Activated CD8-positive, alpha-beta memory T cell treated with anti-CD3 and anti-CD28 coated beads, Interleukin-2, amount 50 U/mL, for 24 hours (primary cell): ENCODE results near the gene PCGF1.

Experiments used
- DNase-seq: peaks from one replicate; pipeline ENCODE4 v3.0.0-alpha.2; 2020; ENCODE audit errors: extremely low read depth

The PCGF1 gene

DNA sequence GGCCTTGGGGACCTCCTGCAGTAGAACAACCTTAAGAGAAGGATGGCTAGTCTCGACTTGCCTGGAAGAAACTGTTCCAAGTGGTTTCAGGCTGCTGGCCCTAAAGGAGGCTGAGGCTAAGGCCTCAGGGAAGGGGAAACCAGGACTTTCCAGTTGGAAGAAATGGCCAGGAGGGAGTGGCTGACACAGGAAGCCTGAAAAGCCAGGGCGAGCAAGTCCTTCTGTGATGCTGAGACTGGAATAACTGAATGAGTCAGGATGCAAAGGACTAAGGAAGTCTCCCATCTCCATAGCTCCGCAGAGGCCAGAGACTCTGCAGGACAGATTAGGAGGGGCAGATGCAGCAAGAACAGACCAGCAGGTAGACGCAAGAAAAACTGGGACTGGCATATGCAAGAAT is 29.6 kb upstream of the PCGF1 start:
- DNase-seq, result no peak

DNA sequence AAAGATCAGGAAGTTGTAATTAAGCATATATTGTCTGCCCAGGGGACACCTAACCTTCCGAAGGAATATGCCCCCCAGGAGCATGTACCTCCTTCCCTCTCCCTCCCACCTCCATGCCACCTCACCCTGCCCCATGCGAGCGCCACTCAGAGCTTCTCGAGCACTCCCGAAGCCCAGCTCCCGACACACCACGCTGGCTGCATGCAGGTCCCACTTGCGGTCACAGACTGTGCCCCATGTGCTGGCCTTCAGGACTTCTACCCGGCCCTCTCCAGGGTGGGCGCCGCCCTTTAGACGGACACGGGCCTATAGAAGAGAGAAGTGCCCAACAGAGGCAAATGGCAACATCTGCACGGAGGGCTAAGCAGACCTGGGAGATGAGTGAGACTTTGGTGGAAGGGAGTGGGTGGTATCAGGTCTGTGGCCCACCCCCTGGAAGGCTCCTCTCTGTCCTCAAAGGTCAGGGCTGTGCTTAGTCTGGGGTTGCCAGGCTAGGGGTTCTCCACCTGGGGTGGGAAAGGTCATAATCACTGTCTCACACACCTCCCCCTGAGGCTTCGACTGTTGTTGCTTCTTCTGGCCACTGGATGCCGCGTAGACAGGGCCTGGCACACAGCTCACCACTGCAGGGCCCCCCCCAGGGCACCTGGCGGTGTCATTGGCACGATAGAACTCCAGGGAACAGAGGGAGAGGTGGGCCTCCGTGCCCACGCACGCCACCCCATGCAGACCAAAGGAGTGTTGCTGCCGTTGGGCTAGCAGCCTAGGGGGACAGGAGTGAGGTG is 28.9 kb upstream of the PCGF1 start:
- no peak for DNase-seq

DNA sequence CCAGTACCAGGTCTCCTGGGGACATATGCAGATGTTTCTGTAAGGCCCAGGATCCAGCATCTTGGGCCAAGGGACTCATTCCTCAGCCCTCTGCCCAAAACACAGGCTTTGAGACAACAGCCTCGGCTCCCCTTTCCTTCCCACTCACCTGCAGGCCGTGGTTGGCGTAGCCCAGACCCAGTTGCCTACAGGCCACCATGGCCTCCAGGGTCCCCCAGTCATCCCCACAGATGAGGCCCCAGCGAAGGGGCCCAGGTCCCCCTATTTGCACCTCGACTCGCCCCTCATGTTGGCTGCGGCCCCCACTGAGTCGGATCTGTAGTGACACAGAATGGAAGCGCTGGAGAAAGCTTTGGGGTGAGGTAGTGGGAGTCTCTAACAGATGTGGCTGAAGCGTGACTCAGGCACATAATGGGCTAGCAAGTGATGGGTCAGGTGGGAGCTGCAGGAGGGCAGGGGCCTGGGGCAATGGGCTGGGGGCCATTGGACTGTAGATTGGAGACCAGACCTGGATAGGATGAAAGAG is 28.0 kb upstream of the PCGF1 start:
- DNase-seq, result no peak

DNA sequence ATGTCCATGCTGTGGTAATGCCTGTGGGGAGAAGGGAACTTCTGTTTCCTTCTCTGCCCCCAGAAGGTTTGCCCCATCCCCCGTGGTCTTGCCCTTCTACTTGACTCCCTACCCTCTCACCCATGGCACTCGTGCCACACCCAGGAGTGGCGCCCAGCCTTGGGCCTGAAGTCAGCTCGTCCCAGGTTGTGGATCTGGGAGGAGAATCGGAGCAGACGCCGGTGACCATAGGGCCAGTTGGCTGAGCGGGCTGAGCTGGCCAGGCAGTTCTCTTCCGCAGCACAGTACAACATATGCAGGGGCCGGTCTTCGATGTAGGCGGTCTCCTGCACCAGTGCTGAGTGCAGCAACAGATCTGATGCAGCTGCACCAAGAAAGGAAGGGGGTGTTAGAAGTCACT is 26.9 kb upstream of the PCGF1 start:
- DNase-seq, result no peak

DNA sequence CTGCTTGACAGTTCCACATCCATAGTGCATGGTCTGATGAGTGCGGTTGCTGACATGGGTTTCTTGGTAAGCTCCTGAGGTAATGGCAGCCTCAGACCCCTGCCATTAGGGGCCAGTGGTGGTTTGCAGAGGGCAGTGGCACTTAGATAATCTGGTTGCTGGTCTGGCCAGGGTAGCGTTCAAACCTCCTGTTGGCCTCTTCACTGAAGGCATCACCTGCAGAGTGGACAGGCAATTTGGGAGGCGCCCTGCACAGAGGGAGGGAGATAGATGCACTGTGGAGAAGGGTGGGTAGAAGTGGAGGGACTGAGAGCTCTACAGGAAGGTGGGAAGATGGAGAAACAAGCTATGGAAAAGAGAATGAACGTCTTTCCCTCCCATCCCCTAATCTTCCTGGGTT is 26.0 kb upstream of the PCGF1 start:
- no peak for DNase-seq

DNA sequence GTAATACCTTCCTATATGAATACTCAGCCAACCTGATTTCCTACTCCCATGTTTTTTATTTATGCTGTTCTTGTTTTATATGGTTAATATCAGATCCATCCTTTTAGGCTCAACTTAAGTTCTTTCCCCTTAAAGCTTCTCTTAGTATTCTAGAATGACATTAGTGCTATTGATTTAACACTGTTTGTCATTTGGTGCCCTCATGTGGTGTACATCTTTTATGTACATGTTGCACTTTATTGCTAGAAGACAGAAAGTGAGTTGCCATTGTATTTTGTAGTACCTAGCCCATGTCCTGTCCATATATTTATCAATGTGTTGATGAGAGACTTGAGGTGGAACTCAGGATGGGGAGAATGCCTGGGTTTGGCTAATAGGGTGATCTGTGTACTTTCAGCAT is 24.7 kb upstream of the PCGF1 start:
- no peak for DNase-seq

DNA sequence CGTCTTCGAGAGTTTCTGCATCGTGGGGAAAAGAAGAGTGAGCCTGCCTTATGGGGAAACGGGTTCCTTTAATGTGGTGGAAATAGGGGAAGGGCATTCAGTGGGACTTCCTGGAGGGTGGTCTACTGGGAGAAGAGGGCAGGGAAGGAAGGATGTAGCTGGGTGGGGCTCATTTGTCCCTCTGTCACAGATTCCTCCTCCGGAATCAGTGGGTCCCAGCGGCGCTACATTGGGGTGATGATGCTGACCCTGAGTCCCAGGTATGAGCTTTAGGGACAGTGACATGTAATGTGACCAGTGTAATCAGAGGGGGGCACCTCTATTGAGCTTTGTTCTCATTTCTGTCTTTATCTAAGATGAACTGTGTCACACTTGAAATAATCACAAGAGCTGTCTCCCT is 24.2 kb upstream of the PCGF1 start:
- no peak for DNase-seq

DNA sequence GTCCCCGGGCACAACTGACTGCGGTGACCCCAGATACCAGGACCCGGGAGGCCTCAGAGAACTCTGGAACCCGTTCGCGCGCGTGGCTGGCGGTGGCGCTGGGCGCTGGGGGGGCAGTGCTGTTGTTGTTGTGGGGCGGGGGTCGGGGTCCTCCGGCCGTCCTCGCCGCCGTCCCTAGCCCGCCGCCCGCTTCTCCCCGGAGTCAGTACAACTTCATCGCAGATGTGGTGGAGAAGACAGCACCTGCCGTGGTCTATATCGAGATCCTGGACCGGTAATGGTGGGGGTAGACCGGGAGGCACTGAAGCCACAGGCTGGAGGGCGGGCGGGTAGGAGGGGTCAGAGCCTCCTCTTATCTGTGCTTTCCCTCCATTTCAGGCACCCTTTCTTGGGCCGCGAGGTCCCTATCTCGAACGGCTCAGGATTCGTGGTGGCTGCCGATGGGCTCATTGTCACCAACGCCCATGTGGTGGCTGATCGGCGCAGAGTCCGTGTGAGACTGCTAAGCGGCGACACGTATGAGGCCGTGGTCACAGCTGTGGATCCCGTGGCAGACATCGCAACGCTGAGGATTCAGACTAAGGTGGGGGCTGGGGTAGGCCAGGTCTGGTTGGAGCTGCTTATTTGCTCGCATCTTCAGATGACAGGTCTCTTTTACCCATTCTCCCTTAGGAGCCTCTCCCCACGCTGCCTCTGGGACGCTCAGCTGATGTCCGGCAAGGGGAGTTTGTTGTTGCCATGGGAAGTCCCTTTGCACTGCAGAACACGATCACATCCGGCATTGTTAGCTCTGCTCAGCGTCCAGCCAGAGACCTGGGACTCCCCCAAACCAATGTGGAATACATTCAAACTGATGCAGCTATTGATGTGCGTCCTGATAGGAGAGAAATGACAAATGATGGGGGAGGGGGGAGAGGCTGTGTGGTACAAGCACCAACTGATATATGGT is 23.0 kb upstream of the PCGF1 start:
- no peak for DNase-seq

DNA sequence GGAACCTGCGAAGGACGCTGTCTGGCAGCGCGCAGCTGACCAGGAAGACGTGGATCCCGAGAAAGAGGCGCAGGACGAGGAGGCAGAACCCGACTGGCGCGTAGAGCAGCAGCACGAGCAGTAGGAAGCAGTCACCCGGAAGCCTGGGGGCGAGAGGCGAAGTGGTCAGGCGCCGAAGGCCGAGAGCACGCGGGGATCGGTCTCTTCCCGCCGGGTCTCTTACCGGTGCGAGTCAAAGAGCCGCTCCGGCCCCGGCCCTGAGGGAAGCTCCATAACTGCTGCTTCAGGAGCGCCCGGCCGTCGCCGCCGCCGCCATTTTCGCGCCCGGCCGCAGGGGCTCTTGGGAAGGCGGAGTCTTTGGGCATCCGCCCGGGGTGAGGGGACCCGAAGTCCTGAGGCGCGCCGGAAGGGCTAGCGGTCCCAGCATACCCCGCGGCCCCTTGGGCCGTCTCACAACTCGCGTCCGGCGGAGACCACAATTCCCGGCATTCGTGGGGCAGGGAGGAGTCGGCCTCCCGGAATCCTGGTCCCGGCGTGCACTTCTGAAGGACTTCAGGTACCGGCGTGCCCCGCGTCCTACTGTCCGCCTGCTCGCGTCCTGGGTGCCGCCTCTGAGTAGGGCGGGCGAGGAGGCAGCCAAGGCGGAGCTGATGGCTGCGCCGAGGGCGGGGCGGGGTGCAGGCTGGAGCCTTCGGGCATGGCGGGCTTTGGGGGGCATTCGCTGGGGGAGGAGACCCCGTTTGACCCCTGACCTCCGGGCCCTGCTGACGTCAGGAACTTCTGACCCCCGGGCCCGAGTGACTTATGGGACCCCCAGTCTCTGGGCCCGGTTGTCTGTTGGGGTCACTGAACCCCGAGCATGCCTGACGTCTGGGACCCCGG is 22.1 kb upstream of the PCGF1 start, which contains the start of the genes AUP1 and HTRA2:
Gene AUP1 (minus strand): TSS at position 350 of the 882 bp plus-strand sequence. CDS start 77 bp downstream, at position 273.
Gene HTRA2 (plus strand): TSS at position 577 of the 882 bp plus-strand sequence. CDS start 74 bp downstream, at position 651.
- peak; percentile 80 for DNase-seq

DNA sequence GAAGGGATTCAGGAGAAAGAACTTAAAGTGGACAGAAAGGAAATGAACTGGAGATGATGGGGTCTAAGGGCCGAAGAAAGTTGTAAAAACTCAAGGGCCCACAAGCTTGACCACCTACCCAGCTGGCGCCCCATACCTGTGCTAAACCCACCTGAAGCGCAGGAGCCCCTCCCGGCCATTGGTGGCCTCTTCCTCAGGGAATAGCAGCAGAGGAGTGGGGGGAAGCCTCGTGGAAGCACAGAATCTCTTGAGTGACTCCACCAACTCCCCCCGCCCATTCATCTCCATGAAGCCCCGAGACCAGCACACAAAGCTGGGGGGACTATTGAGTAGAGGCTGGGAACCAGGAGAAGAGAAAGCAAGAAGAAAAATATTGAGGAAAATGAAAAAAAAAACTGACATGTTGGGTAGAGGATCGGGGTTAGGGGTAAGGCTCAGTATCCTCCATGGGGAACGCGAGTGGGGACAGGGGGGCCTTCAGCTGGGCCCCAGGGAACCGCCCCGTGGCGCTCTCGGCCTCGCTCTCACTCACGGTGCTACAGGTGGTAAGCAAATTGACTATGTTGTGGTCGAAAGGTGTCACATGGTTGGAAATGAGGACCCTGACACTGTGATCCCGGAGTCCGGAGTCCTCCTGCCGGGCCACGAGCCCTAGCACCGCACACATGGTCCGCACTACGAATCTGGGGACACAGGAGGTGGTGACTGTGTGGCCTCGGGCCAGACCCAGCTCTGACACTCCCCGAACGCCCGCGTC is 21.3 kb upstream of the PCGF1 start:
- DNase-seq, result no peak

DNA sequence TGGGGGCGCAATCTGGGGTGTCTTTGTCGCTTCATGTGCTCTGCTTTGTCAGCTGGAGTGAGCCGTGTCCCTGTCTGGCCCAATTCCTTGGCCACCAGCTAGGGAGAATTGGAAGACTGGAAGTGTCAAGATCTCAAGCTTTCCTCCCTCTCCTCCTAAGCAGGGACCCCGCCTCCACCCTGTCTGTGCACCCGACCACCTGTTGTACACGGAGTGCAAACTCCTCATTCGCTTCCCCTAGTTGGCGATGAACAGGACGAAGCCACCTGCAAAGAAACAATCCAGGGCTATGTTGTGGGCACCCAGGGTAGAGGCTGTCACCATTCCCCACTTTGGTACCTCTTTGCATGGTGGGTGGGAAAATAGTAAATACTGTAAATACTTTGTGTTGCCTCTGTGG is 20.2 kb upstream of the PCGF1 start:
- no peak for DNase-seq

DNA sequence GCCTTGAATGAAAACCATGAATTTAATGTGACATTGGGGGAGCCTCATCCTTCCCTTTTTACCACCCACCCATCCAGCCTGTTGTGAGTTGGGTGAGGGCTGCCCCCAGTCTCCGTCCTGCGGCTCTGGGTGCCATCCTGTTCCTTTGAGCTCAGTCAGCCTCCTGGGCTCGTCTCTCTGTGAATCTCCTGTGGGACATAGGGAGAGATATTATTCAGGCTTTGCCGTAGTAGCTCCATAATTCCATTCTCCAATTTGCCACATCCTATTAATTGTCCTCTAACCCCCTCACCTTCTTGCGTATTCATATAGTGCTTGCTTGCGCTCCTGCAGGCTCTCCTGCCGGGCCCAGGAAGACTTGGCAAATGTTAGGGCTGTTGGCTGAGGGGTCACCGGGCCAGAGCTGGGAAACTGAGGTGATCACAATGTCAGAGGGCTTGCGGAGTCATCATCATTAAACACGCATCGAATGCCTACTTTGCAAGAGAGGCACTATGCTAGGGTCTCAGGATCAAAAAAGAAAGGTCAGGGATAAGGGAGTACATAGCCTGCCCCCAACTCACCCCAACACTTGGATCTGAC is 19.2 kb upstream of the PCGF1 start:
- DNase-seq, result no peak

DNA sequence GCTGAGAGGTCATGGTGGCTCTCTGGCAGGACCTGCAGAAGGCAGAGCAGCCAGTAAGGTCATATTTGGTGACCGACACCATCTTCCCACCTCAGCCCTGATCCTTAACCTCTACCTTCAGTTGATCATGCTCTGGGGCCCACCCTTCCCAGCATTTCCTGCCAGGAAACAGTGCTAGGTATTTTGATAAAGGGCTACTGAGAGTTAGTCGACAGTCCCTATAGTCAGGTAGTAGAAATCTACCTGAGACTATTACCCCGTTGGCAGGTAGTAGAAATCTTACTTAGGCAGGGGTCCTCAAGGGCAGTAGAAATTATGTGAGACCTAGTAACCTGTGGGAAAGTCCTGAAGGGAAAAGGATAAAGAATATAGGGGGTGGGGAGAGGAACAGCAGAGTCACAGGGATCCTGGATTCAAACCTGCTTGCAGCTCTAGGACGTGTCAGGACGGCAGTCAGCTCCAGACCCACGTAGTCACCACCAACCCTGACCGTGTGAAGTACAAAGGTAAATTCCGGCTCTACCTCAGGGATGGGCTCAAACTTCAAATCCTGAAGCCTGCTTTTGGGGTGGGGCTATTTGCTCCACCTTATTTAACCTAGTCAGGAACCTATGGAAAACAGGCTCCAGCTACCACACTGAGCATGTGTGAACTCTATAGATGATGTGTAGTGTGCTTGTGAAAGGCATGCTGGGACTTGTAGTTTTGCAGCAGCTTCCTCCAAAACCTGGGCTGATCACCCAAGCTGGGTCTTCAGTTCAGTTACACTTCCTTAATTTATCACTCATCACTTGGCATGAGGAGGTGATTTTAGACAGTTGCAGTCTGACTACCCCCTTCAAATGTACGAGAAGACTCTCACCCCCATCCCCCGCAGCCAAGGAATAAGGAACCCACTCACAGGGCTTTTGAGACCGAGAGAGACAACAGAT is 18.5 kb upstream of the PCGF1 start, which contains the start of gene DQX1:
Gene DQX1 (minus strand): TSS at position 515 of the 932 bp plus-strand sequence. CDS start 502 bp downstream, at position 13.
- DNase-seq, result no peak

DNA sequence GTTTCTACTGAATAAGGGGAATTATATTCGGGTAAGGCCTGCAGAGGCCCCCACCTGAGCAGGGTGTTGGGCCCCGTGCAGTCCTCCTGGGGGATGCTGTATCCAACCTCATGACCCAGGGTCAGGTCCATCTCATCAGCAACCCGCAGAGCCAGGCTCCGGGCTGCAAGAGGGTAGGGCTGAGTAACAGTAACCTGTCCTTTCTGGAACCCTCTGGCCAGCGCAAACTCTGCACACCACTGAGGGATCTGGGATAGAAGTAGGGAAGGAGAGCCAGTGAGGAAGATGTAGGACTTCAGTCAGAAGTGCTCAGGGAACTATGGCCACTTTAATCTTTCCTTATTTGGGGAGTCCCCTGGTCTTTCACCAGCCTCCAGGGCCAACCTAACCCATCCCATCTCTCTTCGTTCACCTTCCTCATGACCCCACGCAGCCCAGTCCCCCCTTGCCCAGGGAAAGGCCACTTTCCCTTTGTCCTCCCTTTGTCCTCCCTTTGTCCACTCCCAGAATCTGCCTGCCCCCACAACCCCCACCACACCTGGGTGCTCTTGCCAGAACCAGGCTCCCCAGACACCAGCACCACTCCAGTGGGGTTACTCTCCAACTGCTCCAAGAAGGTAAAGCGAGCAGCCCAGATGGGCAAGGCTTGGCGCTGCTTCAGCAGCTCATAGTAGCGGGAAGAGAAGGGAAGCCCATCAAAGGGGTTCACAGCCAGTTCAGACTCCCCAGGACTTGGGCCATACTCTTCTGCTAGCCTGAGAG is 17.6 kb upstream of the PCGF1 start:
- no peak for DNase-seq

DNA sequence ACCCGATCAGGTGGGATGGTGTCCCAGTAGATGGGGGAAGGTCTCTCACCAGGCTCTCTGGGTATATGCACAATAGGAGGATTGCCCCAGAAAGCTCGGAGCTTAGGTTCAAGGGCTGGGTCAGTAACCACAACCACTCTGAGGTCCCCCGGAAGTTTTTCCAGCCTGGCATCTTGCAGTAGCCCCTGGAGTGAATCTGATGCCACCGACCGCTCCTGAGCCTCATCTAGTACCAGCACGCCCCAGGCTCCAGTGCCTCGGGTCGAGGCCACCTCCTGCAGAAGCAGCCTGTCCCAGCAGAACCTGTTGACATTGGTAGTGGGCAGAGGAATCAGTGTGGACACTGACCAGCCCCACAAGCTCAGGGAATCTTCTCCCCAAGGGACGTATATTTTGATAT is 16.5 kb upstream of the PCGF1 start:
- no peak for DNase-seq

DNA sequence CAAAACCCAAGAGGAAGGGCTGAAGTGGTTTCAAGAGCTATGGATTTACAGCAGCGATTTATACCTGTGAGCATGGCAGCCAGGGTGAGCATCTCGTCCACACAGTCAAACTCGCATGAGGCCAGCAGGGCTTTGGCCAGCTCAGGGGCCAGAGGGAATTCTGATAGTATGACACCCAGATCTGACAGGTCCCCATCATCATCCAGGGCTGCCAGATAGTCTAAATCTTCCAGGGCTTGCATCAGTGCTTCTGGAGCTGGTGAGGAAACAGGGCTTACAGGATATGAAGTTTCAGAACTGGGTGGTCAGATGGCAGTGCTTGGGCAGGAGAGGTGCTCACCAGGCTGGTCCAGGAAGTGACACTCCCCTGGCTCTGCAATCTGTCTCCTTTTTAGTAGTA is 15.0 kb upstream of the PCGF1 start:
- DNase-seq, result no peak

DNA sequence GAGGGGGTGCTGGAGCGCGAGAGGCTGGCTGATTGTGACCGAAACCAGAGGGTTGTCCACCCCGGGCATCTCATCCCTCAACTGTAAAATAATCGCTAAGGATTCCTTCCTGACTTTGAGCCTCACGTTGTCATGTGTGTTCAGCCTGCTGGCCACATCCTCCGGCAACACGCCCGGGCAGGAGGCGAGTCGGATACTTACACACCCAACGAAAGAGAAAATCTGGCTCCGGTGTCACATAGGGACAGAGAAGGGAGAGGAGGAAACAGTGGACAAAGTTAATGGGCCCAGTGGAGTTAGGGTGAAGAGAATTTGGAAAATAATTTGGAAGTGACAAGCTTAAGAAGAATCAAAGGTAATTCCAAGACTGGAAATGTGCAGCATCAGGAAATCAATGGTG is 9.2 kb upstream of the PCGF1 start:
- DNase-seq, result no peak

DNA sequence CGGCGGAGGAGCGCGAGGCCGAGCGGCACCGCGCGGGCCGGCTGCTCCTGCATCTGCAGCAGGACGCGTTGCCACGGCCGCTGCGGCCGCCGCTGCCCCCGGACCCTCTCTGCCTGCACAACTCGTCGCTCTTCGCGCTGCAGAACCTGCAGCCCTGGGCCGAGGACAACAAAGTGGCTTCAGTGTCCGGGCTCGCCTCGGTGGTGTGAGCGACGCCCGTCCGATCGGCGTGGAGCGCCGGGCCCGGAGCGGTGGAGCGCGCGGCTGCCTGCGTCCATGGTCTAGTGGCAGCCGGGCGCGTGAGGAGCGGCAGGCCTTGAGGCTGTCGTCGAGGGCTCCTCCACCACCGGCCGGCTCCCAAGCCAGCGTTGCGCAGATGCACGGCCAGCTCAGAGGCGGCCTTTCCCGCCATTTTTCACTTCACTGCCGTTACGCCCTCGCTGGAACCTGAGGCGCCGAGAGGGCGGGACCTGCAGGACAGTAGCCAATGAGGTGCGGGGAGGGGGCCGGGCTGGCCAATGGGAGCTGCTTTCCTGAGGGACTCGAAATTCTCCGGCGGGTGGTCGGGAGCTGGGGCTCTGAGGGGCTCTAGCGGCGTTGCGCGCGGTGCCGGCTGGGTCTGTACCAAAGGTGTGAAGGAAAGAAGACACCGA is 8.6 kb upstream of the PCGF1 start:
- DNase-seq, result peak; percentile 43
